CD8-positive, alpha-beta memory T cell (primary cell): ENCODE data around the gene GNG8. TPM values are rescaled to one million over a fixed set of nuclear protein-coding genes. Genes with fewer than 3 reads are reported as not detected.

Source experiments
- CTCF ChIA-PET: fragments of 350-600 bp; sonication (Branson Sonifier 250); formaldehyde crosslinking; loops from one replicate; lab custom pipeline; 2021; ENCODE audit warnings: antibody characterized with exemption; lab: Charles Lee
- POLR2A ChIA-PET: fragments of 350-600 bp; sonication (Branson Sonifier 250); formaldehyde crosslinking; loops from one replicate; lab custom pipeline; 2021; ENCODE audit warnings: antibody characterized with exemption; lab: Charles Lee
- DNase-seq, 5 donors: peaks; one replicate each; pipeline versions ENCODE4 v3.0.0 to v3.0.0-alpha.2; 2020 to 2022; ENCODE audit warnings: mixed read lengths in 1 of 5
- H3K27ac ChIP-seq: one replicate; pipeline ENCODE4 v1.7.0; 2013; ENCODE audit warnings: low read depth, mild to moderate bottlenecking, low read length, moderate library complexity
- H3K27me3 ChIP-seq: 2 replicates; pipeline ENCODE4 v1.7.0; 2013; ENCODE audit warnings: low read length, mild to moderate bottlenecking; ENCODE audit not compliant: insufficient read depth, poor library complexity, severe bottlenecking
- H3K36me3 ChIP-seq: 2 replicates; pipeline ENCODE4 v1.7.0; 2013; ENCODE audit warnings: mild to moderate bottlenecking, low read length, moderate library complexity; ENCODE audit not compliant: insufficient read depth
- H3K4me1 ChIP-seq: 2 replicates; pipeline ENCODE4 v1.7.0; 2013; ENCODE audit warnings: mild to moderate bottlenecking, low read length, moderate library complexity; ENCODE audit not compliant: insufficient read depth
- H3K4me3 ChIP-seq: 2 replicates; pipeline ENCODE4 v1.7.0; 2013; ENCODE audit warnings: mild to moderate bottlenecking, low read length
- H3K9me3 ChIP-seq: 2 replicates; pipeline ENCODE4 v1.7.0; 2013; ENCODE audit warnings: mild to moderate bottlenecking, low read length
- H3K27ac Mint-ChIP-seq, 8 donors: one replicate each; pipeline ENCODE4 v1.8.0; 2020 to 2021; ENCODE audit warnings: mixed read lengths in 8 of 8, mild to moderate bottlenecking in 6 of 8, inconsistent platforms in 3 of 8, moderate library complexity in 3 of 8
- H3K27me3 Mint-ChIP-seq, 2 donors: one replicate each; pipeline ENCODE4 v1.8.0; 2020 to 2021; ENCODE audit warnings: mixed read lengths in 2 of 2, mild to moderate bottlenecking in 1 of 2, moderate library complexity in 1 of 2
- H3K36me3 Mint-ChIP-seq, 3 donors: one replicate each; pipeline ENCODE4 v1.8.0; 2020 to 2021; ENCODE audit warnings: mixed read lengths in 3 of 3, inconsistent platforms in 1 of 3, mild to moderate bottlenecking in 1 of 3
- H3K4me1 Mint-ChIP-seq, 3 donors: one replicate each; pipeline ENCODE4 v1.8.0; 2020 to 2021; ENCODE audit warnings: mixed read lengths in 3 of 3, inconsistent platforms in 1 of 3, mild to moderate bottlenecking in 1 of 3
- H3K4me3 Mint-ChIP-seq, 7 donors: one replicate each; pipeline ENCODE4 v1.8.0; 2020 to 2021; ENCODE audit warnings: mixed read lengths in 7 of 7, mild to moderate bottlenecking in 6 of 7, moderate library complexity in 4 of 7, inconsistent platforms in 2 of 7
- H3K9me3 Mint-ChIP-seq, 5 donors: one replicate each; pipeline ENCODE4 v1.8.0; 2020 to 2022; ENCODE audit warnings: mixed read lengths in 5 of 5, mild to moderate bottlenecking in 3 of 5, moderate library complexity in 2 of 5, inconsistent platforms in 1 of 5
- polyA plus RNA-seq: library from polyadenylated mRNA; unstranded; fragments of 300-500 nt; fragmentation: Illumina TruSeq; gene quantifications from one replicate; pipeline ENCODE4 v1.2.3, GENCODE V29; 2021
- total RNA-seq, 2 experiments: library from RNA; stranded (reverse); gene quantifications; one replicate each; pipeline ENCODE4 v1.2.3, GENCODE V29; 2021

Gene GNG8
- total RNA-seq = 1 to 10 TPM; 9.0 TPM
- polyA plus RNA-seq = not detected

DNA sequence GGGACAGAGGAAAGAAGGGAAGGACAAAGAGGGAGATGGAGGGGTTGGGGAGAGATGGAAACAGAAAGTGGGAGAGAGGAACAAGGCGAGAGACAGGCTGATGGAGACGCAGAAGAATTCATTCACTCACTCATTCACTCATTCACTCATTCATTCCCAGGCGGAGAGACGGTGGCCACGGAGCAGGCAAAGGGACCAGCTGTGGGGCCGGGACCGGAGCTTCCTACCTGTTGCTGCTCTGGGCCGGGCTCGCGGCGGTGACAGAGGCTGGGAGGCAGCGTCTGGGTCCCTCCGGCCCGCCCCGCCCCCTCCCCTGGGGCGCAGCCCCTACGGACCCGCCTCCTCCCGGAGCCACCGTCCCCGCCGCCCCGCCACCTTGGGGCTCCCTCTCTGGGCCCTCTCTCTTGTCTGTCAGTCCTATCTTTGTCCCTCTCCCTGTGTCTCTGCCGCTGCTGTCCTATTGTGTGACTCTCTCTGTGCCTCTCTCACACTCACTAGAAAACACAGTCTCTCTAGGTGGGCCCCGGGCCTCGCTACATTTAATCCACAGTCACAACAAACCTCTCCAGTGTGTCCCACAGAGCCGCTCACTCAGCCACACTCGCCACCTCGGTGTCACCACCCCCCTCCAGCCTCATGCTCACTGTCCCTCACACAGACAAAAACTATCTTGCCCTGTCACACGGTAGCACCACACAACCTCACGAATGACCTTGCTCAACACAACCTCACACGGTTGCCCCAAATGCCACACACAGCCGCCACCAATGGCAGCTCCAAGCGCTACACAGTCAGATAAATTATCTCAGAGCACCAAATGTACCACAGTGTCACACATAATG lies at the start of gene GNG8:
Gene GNG8, minus strand, starts transcription at position 283 of the 842 bp plus-strand sequence. CDS start 1,520 bp downstream, outside the sequence.
- ChIA-PET CTCF (interaction anchor here (1.2 to 2.1 kb wide), 3 partner anchors 21 to 28 kb away, joined by 3 to 7 read pairs (median 5); partner anchors contain the start of gene DACT3), POLR2A (no interaction called here)
- H3K27ac Mint-ChIP-seq = peak within 1 kb of the TSS in 4 of 8 donors; percentile 19 to 93 (median 50)
- peak in 1 of 5 donors; percentile 39 for DNase-seq
- H3K36me3 Mint-ChIP-seq = no peaks in the 10 kb centered on the region
- peak within 1 kb of the TSS in 3 of 7 donors; percentile 33 to 76 (median 39) for H3K4me3 Mint-ChIP-seq
- peaks cover 18 to 35% of the 10 kb centered on the region in 2 donors for H3K27me3 Mint-ChIP-seq
- H3K27ac ChIP-seq = no peak within 1 kb of the TSS
- no peaks in the 10 kb centered on the region for H3K36me3 ChIP-seq
- H3K9me3 Mint-ChIP-seq = no peaks in the 10 kb centered on the region
- peaks cover 37% of the 10 kb centered on the region for H3K4me1 ChIP-seq
- H3K4me3 ChIP-seq = no peak within 1 kb of the TSS
- no peaks in the 10 kb centered on the region for H3K9me3 ChIP-seq
- H3K27me3 ChIP-seq = no peaks in the 10 kb centered on the region
- H3K4me1 Mint-ChIP-seq = peaks cover 15 to 25% (median 21%) of the 10 kb centered on the region in 3 donors

DNA sequence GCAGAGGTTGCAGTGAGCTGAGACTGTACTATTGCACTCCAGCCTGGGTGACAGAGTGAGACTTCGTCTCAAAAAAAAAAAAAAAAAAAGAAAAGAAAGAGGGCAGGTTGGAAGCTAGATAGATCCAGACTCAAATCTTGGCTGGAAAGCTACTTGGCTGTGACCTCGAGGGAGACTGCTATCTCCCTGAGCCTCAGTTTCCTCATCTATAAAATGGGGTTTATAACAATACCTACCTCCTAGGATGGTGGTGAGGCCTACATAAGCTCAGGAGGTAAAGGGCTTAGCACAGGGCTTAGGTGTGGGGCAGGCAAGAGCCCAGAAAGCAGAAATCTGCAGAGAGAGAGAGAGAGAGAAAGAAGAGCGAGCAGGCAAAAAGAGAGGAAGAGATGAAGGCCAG lies 49.2 kb upstream of the GNG8 start:
- ChIA-PET POLR2A (no interaction called here), CTCF (no interaction called here)
- Mint-ChIP-seq H3K27ac (no peak overlapping the region), H3K36me3 (peaks cover 0 to 80% (median 8%) of the 10 kb centered on the region in 3 donors), H3K4me1 (no peaks in the 10 kb centered on the region), H3K9me3 (no peaks in the 10 kb centered on the region), H3K4me3 (no peak overlapping the region), H3K27me3 (no peaks in the 10 kb centered on the region)
- Histone ChIP-seq H3K9me3 (no peaks in the 10 kb centered on the region), H3K27ac (no peak overlapping the region), H3K36me3 (peaks cover 49% of the 10 kb centered on the region), H3K4me3 (no peak overlapping the region), H3K27me3 (no peaks in the 10 kb centered on the region), H3K4me1 (no peaks in the 10 kb centered on the region)
- DNase-seq = no peak

DNA sequence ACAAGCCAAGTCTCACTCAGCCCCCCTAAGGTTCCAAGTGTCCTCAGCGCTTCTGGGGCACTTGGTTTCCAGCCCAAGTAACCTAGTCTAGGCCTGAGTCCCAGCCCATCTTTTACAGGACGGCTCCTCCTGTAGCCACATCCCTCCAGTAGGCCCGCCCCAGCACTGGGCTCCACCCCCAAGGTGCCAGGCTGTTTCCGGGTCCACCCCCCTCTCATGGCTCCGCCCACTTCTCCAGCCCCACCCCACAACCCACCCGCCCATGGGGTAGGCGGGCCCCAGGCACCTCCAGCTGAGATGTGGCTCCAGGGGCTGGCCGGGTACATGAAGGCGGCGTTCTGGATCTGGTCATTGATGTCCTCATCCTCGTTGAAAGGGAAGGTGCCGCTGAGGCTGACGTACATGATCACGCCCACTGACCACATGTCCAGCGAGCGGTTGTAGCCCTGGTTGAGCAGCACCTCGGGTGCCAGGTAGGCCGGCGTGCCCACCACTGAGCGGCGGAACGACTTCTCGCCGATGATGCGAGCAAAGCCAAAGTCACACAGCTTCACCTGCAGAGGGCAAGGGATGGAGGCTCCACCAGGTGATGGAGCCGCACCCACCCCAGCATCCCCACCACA lies 42.2 kb upstream of the GNG8 start:
- Mint-ChIP-seq H3K27ac (peak overlapping the region in 4 of 8 donors; percentile 29 to 84 (median 64)), H3K4me1 (peaks cover 0 to 11% (median 2%) of the 10 kb centered on the region in 3 donors), H3K27me3 (no peaks in the 10 kb centered on the region), H3K9me3 (no peaks in the 10 kb centered on the region), H3K4me3 (no peak overlapping the region), H3K36me3 (peaks cover 15 to 81% (median 15%) of the 10 kb centered on the region in 3 donors)
- H3K4me3 ChIP-seq = no peak overlapping the region
- DNase-seq = peak; percentile 49 to 66 (median 56)
- H3K27ac ChIP-seq = no peak overlapping the region
- ChIA-PET POLR2A (no interaction called here), CTCF (no interaction called here)
- no peaks in the 10 kb centered on the region for H3K4me1 ChIP-seq
- no peaks in the 10 kb centered on the region for H3K9me3 ChIP-seq
- H3K36me3 ChIP-seq = peaks cover 54% of the 10 kb centered on the region
- no peaks in the 10 kb centered on the region for H3K27me3 ChIP-seq

DNA sequence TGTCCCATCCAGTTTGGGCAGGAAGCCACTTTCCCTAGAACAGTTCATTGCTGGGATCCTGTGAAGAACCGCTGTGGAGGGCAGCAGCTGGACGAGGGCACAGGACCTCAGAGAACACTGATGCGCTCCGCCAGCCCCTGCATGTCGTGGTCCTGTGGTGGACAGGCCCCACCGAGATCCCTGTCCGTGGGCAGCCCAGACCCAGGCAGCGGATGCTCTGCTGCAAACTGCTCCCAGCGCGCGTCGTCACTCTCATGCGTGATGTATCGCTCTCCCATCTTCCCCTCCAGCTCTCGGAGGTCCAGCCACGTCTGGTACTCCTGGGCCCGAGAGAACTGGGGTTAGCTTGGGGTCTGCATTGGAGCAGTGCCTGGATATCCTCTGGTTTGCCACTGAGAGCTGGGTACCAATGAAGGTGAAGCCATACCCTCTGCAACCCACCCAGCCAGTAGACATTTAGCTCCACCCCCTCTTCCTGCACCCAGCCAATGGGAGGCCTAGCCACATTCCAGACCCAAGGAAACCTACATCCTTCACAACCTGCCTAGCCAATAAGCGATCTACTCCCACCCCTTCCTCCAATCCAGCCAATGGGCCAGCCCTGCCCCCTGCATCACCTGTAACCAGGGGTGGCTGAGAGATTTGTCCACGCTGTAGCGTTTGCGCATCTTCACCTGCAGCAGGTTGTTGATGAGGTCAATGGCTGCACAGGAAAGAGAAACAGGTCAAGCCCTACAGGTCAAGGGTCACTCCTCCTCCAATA lies 38.6 kb upstream of the GNG8 start:
- Histone ChIP-seq H3K27me3 (no peaks in the 10 kb centered on the region), H3K9me3 (no peaks in the 10 kb centered on the region), H3K27ac (no peak overlapping the region), H3K4me1 (no peaks in the 10 kb centered on the region), H3K36me3 (peaks cover 43% of the 10 kb centered on the region), H3K4me3 (no peak overlapping the region)
- H3K4me1 Mint-ChIP-seq = peaks cover 0 to 9% (median 2%) of the 10 kb centered on the region in 3 donors
- ChIA-PET CTCF (interaction anchor here (2.6 to 3.0 kb wide), 2 partner anchors 13 to 30 kb away, joined by 10 to 18 read pairs; partner anchors contain the start of gene DACT3), POLR2A (no interaction called here)
- H3K36me3 Mint-ChIP-seq = peaks cover 14 to 68% (median 15%) of the 10 kb centered on the region in 3 donors
- no peak overlapping the region for H3K4me3 Mint-ChIP-seq
- no peaks in the 10 kb centered on the region for H3K27me3 Mint-ChIP-seq
- DNase-seq = no peak
- peak overlapping the region in 3 of 8 donors; percentile 8 to 69 (median 66) for H3K27ac Mint-ChIP-seq
- H3K9me3 Mint-ChIP-seq = peaks cover 0 to 8% (median 4%) of the 10 kb centered on the region in 5 donors

DNA sequence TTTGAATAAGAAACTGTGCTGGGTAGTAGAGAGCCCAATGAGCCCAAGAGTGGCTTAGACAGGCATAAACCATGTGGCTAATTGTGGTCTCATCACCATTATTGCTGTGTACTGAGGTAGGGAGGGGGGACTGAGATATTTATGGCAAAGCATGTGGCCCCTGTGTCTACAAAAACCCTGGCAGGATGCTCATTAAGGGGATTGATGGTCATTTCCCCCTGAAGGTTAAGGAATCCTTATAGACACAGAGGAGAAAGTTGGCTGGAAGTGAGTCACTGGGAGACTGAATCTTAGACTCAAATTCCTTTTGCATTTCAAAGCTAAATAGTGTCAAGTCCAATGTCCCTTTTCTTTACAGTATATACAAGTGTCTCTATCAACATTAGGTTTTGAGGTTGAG lies 34.8 kb upstream of the GNG8 start:
- no peaks in the 10 kb centered on the region for H3K27me3 Mint-ChIP-seq
- Histone ChIP-seq H3K36me3 (peaks cover 15% of the 10 kb centered on the region), H3K27me3 (no peaks in the 10 kb centered on the region), H3K9me3 (no peaks in the 10 kb centered on the region), H3K4me1 (no peaks in the 10 kb centered on the region), H3K27ac (no peak overlapping the region), H3K4me3 (no peak overlapping the region)
- H3K27ac Mint-ChIP-seq = peak overlapping the region in 3 of 8 donors; percentile 41 to 54 (median 50)
- peaks cover 8 to 34% (median 10%) of the 10 kb centered on the region in 3 donors for H3K36me3 Mint-ChIP-seq
- CTCF ChIA-PET = no interaction called here
- H3K4me1 Mint-ChIP-seq = peaks cover 0 to 2% (median 0%) of the 10 kb centered on the region in 3 donors
- no peak for DNase-seq
- H3K9me3 Mint-ChIP-seq = peaks cover 0 to 8% (median 4%) of the 10 kb centered on the region in 5 donors
- POLR2A ChIA-PET = no interaction called here
- no peak overlapping the region for H3K4me3 Mint-ChIP-seq

DNA sequence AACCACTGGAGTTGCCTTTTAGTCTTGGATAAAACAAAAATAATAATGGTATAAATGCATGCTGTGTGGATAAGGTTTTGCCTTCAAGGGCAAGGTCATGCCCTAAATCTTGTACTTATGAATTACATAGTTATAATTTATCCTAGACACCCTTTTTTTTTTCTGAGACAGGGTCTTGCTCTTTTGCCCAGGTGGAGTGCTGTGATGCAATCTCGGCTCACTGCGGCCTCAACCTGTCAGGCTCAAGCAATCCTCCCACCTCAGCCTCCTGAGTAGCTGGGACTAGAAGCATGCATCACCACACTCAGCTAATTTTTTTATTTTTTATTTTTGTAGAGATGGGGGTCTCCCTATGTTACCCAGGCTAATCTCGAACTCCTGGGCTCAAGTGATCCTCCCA lies 32.7 kb upstream of the GNG8 start:
- ChIA-PET CTCF (no interaction called here), POLR2A (no interaction called here)
- H3K4me3 Mint-ChIP-seq = no peak overlapping the region
- Histone ChIP-seq H3K4me3 (no peak overlapping the region), H3K27ac (no peak overlapping the region), H3K9me3 (no peaks in the 10 kb centered on the region), H3K4me1 (no peaks in the 10 kb centered on the region), H3K27me3 (no peaks in the 10 kb centered on the region), H3K36me3 (no peaks in the 10 kb centered on the region)
- H3K27ac Mint-ChIP-seq = no peak overlapping the region
- peaks cover 2 to 15% (median 4%) of the 10 kb centered on the region in 3 donors for H3K36me3 Mint-ChIP-seq
- peaks cover 0 to 8% (median 4%) of the 10 kb centered on the region in 5 donors for H3K9me3 Mint-ChIP-seq
- H3K27me3 Mint-ChIP-seq = no peaks in the 10 kb centered on the region
- H3K4me1 Mint-ChIP-seq = no peaks in the 10 kb centered on the region
- DNase-seq = no peak

DNA sequence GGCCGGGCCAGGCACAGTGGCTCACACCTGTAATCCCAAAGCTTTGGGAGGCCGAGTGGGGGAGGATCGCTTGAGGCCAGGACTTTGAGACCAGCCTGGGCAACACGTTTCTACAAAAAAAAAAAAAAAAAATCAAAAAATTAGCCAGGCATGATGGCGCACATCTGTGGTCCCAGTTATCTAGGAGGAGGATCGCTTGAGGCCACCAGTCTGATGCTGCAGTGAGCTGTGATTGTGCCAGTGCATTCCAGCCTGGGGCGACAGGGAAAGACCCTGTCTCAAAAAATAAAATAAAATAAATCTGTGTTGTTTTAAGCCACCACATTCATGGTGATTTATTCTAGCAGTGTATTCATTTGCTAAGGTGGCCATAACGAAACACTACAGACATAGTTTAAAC lies 29.1 kb upstream of the GNG8 start:
- peak overlapping the region in 1 of 8 donors; percentile 55 for H3K27ac Mint-ChIP-seq
- peaks cover 0 to under 1% (median 0%) of the 10 kb centered on the region in 3 donors for H3K36me3 Mint-ChIP-seq
- peaks cover 2% of the 10 kb centered on the region for H3K27me3 ChIP-seq
- H3K9me3 Mint-ChIP-seq = peaks cover 0 to under 1% (median 0%) of the 10 kb centered on the region in 5 donors
- ChIA-PET CTCF (no interaction called here), POLR2A (no interaction called here)
- H3K27ac ChIP-seq = no peak overlapping the region
- no peak overlapping the region for H3K4me3 ChIP-seq
- peaks cover 0 to 5% of the 10 kb centered on the region in 2 donors for H3K27me3 Mint-ChIP-seq
- no peaks in the 10 kb centered on the region for H3K36me3 ChIP-seq
- H3K4me1 Mint-ChIP-seq = peaks cover 11 to 19% (median 15%) of the 10 kb centered on the region in 3 donors
- no peak overlapping the region for H3K4me3 Mint-ChIP-seq
- H3K4me1 ChIP-seq = peaks cover 14% of the 10 kb centered on the region
- no peak for DNase-seq
- H3K9me3 ChIP-seq = no peaks in the 10 kb centered on the region
